ENCODE results near the gene NOTCH1.
A peak's percentile ranks its signal among the peaks of the same experiment; 100 is the strongest.

NOTCH1 gene

GRCh38 chr9:136545965-136546696 is at the start of gene NOTCH1:
Gene NOTCH1 (minus strand): TSS chr9:136546048. CDS start chr9:136545786, 262 bp downstream.
- Histone ChIP-seq H3K27me3 (ENCODE audit: control insufficient read depth, insufficient read depth, low read length) (no peaks in the 10 kb centered on the region), H3K27ac (ENCODE audit: low read depth, low read length) (peak within 1 kb of the TSS; percentile 99), H3K4me1 (ENCODE audit: control insufficient read depth, insufficient read depth, low read length) (peaks cover 46% of the 10 kb centered on the region), H3K9ac (ENCODE audit: low read length) (peak within 1 kb of the TSS; percentile 73), H3K4me3 (ENCODE audit: low read length) (peak within 1 kb of the TSS; percentile 86), H3K36me3 (ENCODE audit: control insufficient read depth, insufficient read depth, low read length) (no peaks in the 10 kb centered on the region)

- Histone ChIP-seq H3K27ac (ENCODE audit: low read depth, low read length) (no peak overlapping the region), H3K9ac (ENCODE audit: low read length) (no peak overlapping the region), H3K27me3 (ENCODE audit: control insufficient read depth, insufficient read depth, low read length) (no peaks in the 10 kb centered on the region), H3K36me3 (ENCODE audit: control insufficient read depth, insufficient read depth, low read length) (no peaks in the 10 kb centered on the region), H3K4me3 (ENCODE audit: low read length) (no peak overlapping the region), H3K4me1 (ENCODE audit: control insufficient read depth, insufficient read depth, low read length) (no peaks in the 10 kb centered on the region)
Observed at GRCh38 chr9:136594492-136594891, 48.6 kb upstream of the NOTCH1 start.

GRCh38 chr9:136593581-136593980 is 47.7 kb upstream of the NOTCH1 start:
- H3K36me3 ChIP-seq (ENCODE audit: control insufficient read depth, insufficient read depth, low read length): no peaks in the 10 kb centered on the region
- no peaks in the 10 kb centered on the region for H3K4me1 ChIP-seq (ENCODE audit: control insufficient read depth, insufficient read depth, low read length)
- no peak overlapping the region for H3K27ac ChIP-seq (ENCODE audit: low read depth, low read length)
- no peak overlapping the region for H3K9ac ChIP-seq (ENCODE audit: low read length)
- H3K4me3 ChIP-seq (ENCODE audit: low read length): no peak overlapping the region
- H3K27me3 ChIP-seq (ENCODE audit: control insufficient read depth, insufficient read depth, low read length): no peaks in the 10 kb centered on the region

GRCh38 chr9:136592666-136593065 is 46.8 kb upstream of the NOTCH1 start:
- no peaks in the 10 kb centered on the region for H3K4me1 ChIP-seq (ENCODE audit: control insufficient read depth, insufficient read depth, low read length)
- no peaks in the 10 kb centered on the region for H3K27me3 ChIP-seq (ENCODE audit: control insufficient read depth, insufficient read depth, low read length)
- H3K27ac ChIP-seq (ENCODE audit: low read depth, low read length): no peak overlapping the region
- no peaks in the 10 kb centered on the region for H3K36me3 ChIP-seq (ENCODE audit: control insufficient read depth, insufficient read depth, low read length)
- no peak overlapping the region for H3K4me3 ChIP-seq (ENCODE audit: low read length)
- H3K9ac ChIP-seq (ENCODE audit: low read length): no peak overlapping the region

- H3K9ac ChIP-seq (ENCODE audit: low read length): no peak overlapping the region
- peaks cover 5% of the 10 kb centered on the region for H3K4me1 ChIP-seq (ENCODE audit: control insufficient read depth, insufficient read depth, low read length)
- H3K27ac ChIP-seq (ENCODE audit: low read depth, low read length): no peak overlapping the region
- no peaks in the 10 kb centered on the region for H3K36me3 ChIP-seq (ENCODE audit: control insufficient read depth, insufficient read depth, low read length)
- H3K4me3 ChIP-seq (ENCODE audit: low read length): no peak overlapping the region
- H3K27me3 ChIP-seq (ENCODE audit: control insufficient read depth, insufficient read depth, low read length): no peaks in the 10 kb centered on the region
Observed at GRCh38 chr9:136590821-136591752, 45.2 kb upstream of the NOTCH1 start.

- Histone ChIP-seq H3K36me3 (ENCODE audit: control insufficient read depth, insufficient read depth, low read length) (no peaks in the 10 kb centered on the region), H3K27ac (ENCODE audit: low read depth, low read length) (no peak overlapping the region), H3K27me3 (ENCODE audit: control insufficient read depth, insufficient read depth, low read length) (no peaks in the 10 kb centered on the region), H3K4me1 (ENCODE audit: control insufficient read depth, insufficient read depth, low read length) (peaks cover 5% of the 10 kb centered on the region), H3K9ac (ENCODE audit: low read length) (no peak overlapping the region), H3K4me3 (ENCODE audit: low read length) (no peak overlapping the region)
Observed at GRCh38 chr9:136589766-136590763, 44.2 kb upstream of the NOTCH1 start.

GRCh38 chr9:136588663-136589464 is 43.0 kb upstream of the NOTCH1 start:
- H3K4me3 ChIP-seq (ENCODE audit: low read length): no peak overlapping the region
- H3K27me3 ChIP-seq (ENCODE audit: control insufficient read depth, insufficient read depth, low read length): no peaks in the 10 kb centered on the region
- no peaks in the 10 kb centered on the region for H3K36me3 ChIP-seq (ENCODE audit: control insufficient read depth, insufficient read depth, low read length)
- H3K4me1 ChIP-seq (ENCODE audit: control insufficient read depth, insufficient read depth, low read length): peaks cover 5% of the 10 kb centered on the region
- no peak overlapping the region for H3K9ac ChIP-seq (ENCODE audit: low read length)
- H3K27ac ChIP-seq (ENCODE audit: low read depth, low read length): no peak overlapping the region

GRCh38 chr9:136587944-136588662 is 42.3 kb upstream of the NOTCH1 start:
- H3K4me3 ChIP-seq (ENCODE audit: low read length): no peak overlapping the region
- H3K4me1 ChIP-seq (ENCODE audit: control insufficient read depth, insufficient read depth, low read length): peaks cover 5% of the 10 kb centered on the region
- no peak overlapping the region for H3K27ac ChIP-seq (ENCODE audit: low read depth, low read length)
- no peak overlapping the region for H3K9ac ChIP-seq (ENCODE audit: low read length)
- no peaks in the 10 kb centered on the region for H3K27me3 ChIP-seq (ENCODE audit: control insufficient read depth, insufficient read depth, low read length)
- no peaks in the 10 kb centered on the region for H3K36me3 ChIP-seq (ENCODE audit: control insufficient read depth, insufficient read depth, low read length)

- H3K27me3 ChIP-seq (ENCODE audit: control insufficient read depth, insufficient read depth, low read length): no peaks in the 10 kb centered on the region
- H3K4me3 ChIP-seq (ENCODE audit: low read length): no peak overlapping the region
- H3K36me3 ChIP-seq (ENCODE audit: control insufficient read depth, insufficient read depth, low read length): no peaks in the 10 kb centered on the region
- peaks cover 5% of the 10 kb centered on the region for H3K4me1 ChIP-seq (ENCODE audit: control insufficient read depth, insufficient read depth, low read length)
- no peak overlapping the region for H3K9ac ChIP-seq (ENCODE audit: low read length)
- no peak overlapping the region for H3K27ac ChIP-seq (ENCODE audit: low read depth, low read length)
Observed at GRCh38 chr9:136587145-136587943, 41.5 kb upstream of the NOTCH1 start.

- H3K9ac ChIP-seq (ENCODE audit: low read length): no peak overlapping the region
- no peaks in the 10 kb centered on the region for H3K27me3 ChIP-seq (ENCODE audit: control insufficient read depth, insufficient read depth, low read length)
- H3K36me3 ChIP-seq (ENCODE audit: control insufficient read depth, insufficient read depth, low read length): no peaks in the 10 kb centered on the region
- H3K4me3 ChIP-seq (ENCODE audit: low read length): no peak overlapping the region
- H3K4me1 ChIP-seq (ENCODE audit: control insufficient read depth, insufficient read depth, low read length): peaks cover 5% of the 10 kb centered on the region
- no peak overlapping the region for H3K27ac ChIP-seq (ENCODE audit: low read depth, low read length)
Observed at GRCh38 chr9:136586391-136586953, 40.6 kb upstream of the NOTCH1 start.
